ENCODE data around the gene GNA12. TPM values are rescaled to one million over a fixed set of nuclear protein-coding genes. Genes with fewer than 3 reads are reported as not detected.
A peak's percentile ranks its signal among the peaks of the same experiment; 100 is the strongest.
"Not testable (repeated sequence)": the region's sequence is repeated elsewhere in the genome, so short reads cannot be mapped to it uniquely, and the experiment has no call there.

Gene GNA12
- total RNA-seq, 1 donor from 2014 or later: 54.6 TPM

DNA sequence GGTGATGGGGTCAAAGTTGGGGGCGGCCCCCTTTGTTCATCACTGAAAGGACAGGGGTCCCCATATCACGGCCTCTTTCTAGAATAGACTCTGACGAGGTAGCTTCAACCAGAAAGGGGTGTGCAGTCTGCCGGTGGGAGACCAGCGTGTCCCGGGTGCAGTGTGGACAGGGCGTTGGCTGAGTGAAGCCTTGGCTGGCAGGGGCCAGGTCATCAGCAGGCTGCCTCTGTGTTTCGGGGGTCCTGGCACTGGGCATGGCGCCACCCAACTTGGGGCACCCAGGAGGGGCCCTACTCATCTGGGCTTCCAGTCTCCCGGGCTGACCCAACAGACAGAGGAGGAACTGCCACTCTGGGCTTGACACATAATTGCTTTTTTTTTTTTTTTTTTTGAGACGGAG, 159.6 kb downstream of the GNA12 start:
- POLR2A ChIA-PET: interaction anchor here (0.6 to 1.6 kb wide), 2 partner anchors 25 to 231 kb away, joined by 4 to 5 read pairs; no protein-coding TSS in a partner anchor
- intact Hi-C loops (cut with micrococcal nuclease): no loop called here
- Mint-ChIP-seq H3K9me3 (no peaks in the 10 kb centered on the region), H3K4me3 (no peak overlapping the region), H3K36me3 (ENCODE audit: low read depth) (no peaks in the 10 kb centered on the region), H3K27me3 (peaks cover 19% of the 10 kb centered on the region), H3K27ac (no peak overlapping the region), H3K4me1 (peaks cover 8% of the 10 kb centered on the region)
- TF ChIP-seq, protein P1, sequence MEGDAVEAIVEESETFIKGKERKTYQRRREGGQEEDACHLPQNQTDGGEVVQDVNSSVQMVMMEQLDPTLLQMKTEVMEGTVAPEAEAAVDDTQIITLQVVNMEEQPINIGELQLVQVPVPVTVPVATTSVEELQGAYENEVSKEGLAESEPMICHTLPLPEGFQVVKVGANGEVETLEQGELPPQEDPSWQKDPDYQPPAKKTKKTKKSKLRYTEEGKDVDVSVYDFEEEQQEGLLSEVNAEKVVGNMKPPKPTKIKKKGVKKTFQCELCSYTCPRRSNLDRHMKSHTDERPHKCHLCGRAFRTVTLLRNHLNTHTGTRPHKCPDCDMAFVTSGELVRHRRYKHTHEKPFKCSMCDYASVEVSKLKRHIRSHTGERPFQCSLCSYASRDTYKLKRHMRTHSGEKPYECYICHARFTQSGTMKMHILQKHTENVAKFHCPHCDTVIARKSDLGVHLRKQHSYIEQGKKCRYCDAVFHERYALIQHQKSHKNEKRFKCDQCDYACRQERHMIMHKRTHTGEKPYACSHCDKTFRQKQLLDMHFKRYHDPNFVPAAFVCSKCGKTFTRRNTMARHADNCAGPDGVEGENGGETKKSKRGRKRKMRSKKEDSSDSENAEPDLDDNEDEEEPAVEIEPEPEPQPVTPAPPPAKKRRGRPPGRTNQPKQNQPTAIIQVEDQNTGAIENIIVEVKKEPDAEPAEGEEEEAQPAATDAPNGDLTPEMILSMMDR (IDR thresholded peaks at IDR 0.05): no peak
- DNase-seq: no peak
- no peak for ATAC-seq (ENCODE audit: low read depth)
- CTCF ChIA-PET: no interaction called here

DNA sequence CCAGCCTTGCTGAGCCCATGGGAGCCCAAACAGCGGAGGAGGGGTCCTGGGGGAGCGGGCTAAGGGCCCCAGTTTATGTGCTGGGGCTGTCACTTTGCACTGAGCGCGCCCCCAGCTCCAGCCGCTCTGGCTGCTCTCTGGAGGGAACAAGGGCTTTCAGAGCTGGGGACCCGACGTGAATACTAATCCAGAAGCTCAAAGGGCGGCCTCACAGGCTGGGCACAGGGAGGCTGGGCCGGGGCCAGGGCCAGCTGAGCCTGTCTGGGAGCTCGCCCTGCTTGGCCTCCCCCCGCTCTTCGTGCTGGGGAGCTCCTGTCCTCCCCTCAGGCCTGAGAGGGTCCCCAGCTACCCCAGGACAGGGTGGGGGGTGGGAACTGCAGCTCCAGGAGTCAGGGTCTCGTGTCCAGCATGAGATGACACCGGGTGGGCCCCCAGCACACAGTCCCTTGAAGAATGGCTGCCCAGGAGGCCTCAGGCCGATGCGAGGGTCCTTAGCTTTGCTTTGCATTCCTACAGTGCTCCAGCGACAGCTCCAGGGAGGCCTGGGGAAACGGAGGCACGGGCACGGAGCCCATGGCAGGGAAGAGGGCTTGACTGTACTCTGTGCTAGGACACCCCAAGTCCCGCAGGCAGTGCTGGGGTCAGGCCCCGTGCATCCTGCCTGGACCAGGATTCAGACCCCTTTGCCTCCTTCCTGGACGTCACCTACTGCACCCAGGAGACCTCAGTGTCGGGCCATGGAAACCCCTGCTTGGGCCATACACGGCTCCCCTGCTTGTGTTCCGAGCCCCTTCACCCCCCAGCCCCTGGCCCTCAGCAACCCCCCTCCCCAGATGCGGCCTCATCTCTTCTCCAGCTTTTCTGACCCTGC, 161.9 kb downstream of the GNA12 start:
- no peak overlapping the region for H3K27ac Mint-ChIP-seq
- H3K4me3 Mint-ChIP-seq: no peak overlapping the region
- no peak for DNase-seq
- no peak for ATAC-seq (ENCODE audit: low read depth)
- no peaks in the 10 kb centered on the region for H3K4me1 Mint-ChIP-seq
- H3K9me3 Mint-ChIP-seq: no peaks in the 10 kb centered on the region
- H3K36me3 Mint-ChIP-seq (ENCODE audit: low read depth): no peaks in the 10 kb centered on the region
- TF ChIP-seq, protein P1 (IDR thresholded peaks at IDR 0.05): no peak
- POLR2A ChIA-PET: interaction anchor here (0.5 to 2.1 kb wide), 4 partner anchors 27 to 283 kb away, joined by 3 to 14 read pairs (median 4); no protein-coding TSS in a partner anchor
- intact Hi-C loops (cut with micrococcal nuclease): loop anchor here (1.0 kb wide), 3 partner anchors 114 to 231 kb away; no protein-coding TSS in a partner anchor
- peaks cover 8% of the 10 kb centered on the region for H3K27me3 Mint-ChIP-seq
- CTCF ChIA-PET: interaction anchor here (1.5 to 4.7 kb wide), 5 partner anchors 27 to 231 kb away, joined by 4 to 31 read pairs (median 9); no protein-coding TSS in a partner anchor

- peaks cover 2% of the 10 kb centered on the region for H3K27me3 Mint-ChIP-seq
- DNase-seq: peak; percentile 55
- intact Hi-C loops (cut with micrococcal nuclease): loop anchor here (1.0 kb wide), 3 partner anchors 113 to 230 kb away; no protein-coding TSS in a partner anchor
- H3K27ac Mint-ChIP-seq: no peak overlapping the region
- TF ChIP-seq, protein P1 (IDR thresholded peaks at IDR 0.05): no peak
- H3K4me1 Mint-ChIP-seq: no peaks in the 10 kb centered on the region
- H3K4me3 Mint-ChIP-seq: no peak overlapping the region
- ChIA-PET POLR2A (interaction anchor here (1.1 to 2.1 kb wide), 2 partner anchors 29 to 229 kb away, joined by 5 to 14 read pairs; no protein-coding TSS in a partner anchor), CTCF (interaction anchor here (0.7 to 4.7 kb wide), 12 partner anchors 9 to 230 kb away, joined by 3 to 31 read pairs (median 6); partner anchors contain the start of gene IQCE)
- H3K36me3 Mint-ChIP-seq (ENCODE audit: low read depth): no peaks in the 10 kb centered on the region
- H3K9me3 Mint-ChIP-seq: no peaks in the 10 kb centered on the region
- ATAC-seq (ENCODE audit: low read depth): peak; percentile 73
Observed at GRCh38 chr7:2680792-2681490, 163.2 kb downstream of the GNA12 start.

GRCh38 chr7:2680256-2680655, 163.9 kb downstream of the GNA12 start:
- intact Hi-C loops (cut with micrococcal nuclease): no loop called here
- CTCF ChIA-PET: interaction anchor here (0.8 to 4.7 kb wide), 7 partner anchors 9 to 229 kb away, joined by 3 to 31 read pairs (median 6); partner anchors contain the start of gene IQCE

GRCh38 chr7:2679135-2680127, 164.7 kb downstream of the GNA12 start:
- H3K4me1 Mint-ChIP-seq; H3K27me3 Mint-ChIP-seq; DNase-seq; ATAC-seq (ENCODE audit: low read depth); H3K36me3 Mint-ChIP-seq (ENCODE audit: low read depth); H3K4me3 Mint-ChIP-seq; H3K9me3 Mint-ChIP-seq; intact Hi-C loops (cut with micrococcal nuclease): not testable (repeated sequence)
- POLR2A ChIA-PET: interaction anchor here (0.6 to 1.0 kb wide), 2 partner anchors 12 to 30 kb away, joined by 3 to 7 read pairs; no protein-coding TSS in a partner anchor
- peak overlapping the region; percentile 32 for H3K27ac Mint-ChIP-seq
- CTCF ChIA-PET: interaction anchor here (0.8 to 4.7 kb wide), 3 partner anchors 8 to 228 kb away, joined by 5 to 31 read pairs (median 5); no protein-coding TSS in a partner anchor

More at GRCh38 chr7:2680256-2680655, 163.9 kb downstream of the GNA12 start:
- no peaks in the 10 kb centered on the region for H3K36me3 Mint-ChIP-seq (ENCODE audit: low read depth)
- no peaks in the 10 kb centered on the region for H3K9me3 Mint-ChIP-seq
- H3K27ac Mint-ChIP-seq: no peak overlapping the region
- ATAC-seq (ENCODE audit: low read depth) (no peak), DNase-seq (no peak)
- H3K27me3 Mint-ChIP-seq: no peaks in the 10 kb centered on the region
- POLR2A ChIA-PET: interaction anchor here (0.6 to 2.1 kb wide), 3 partner anchors 12 to 228 kb away, joined by 5 to 14 read pairs (median 7); no protein-coding TSS in a partner anchor
- H3K4me1 Mint-ChIP-seq: no peaks in the 10 kb centered on the region
- TF ChIP-seq, protein P1 (IDR thresholded peaks at IDR 0.05): no peak
- H3K4me3 Mint-ChIP-seq: no peak overlapping the region

DNA sequence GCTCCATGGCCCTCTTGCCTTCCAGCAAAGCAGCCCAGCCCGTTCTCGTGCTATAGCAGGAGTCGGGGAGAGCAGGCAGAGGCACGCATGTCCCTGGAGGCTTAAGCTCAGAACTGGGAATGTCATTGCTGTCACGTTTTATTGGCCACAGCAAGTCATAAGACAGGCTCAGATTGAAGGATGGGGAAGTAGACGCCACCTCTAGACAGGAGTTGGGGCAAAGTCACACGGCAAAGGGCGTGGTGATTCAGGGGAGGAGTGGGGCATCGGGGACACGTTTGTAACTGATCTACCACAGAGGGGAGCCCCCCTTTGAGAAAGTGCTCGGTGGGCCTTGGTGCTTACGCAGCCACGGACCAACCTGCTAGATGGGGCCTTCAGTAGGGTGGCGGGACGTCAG, 165.7 kb downstream of the GNA12 start:
- DNase-seq; H3K4me3 Mint-ChIP-seq; H3K36me3 Mint-ChIP-seq (ENCODE audit: low read depth); H3K9me3 Mint-ChIP-seq; H3K4me1 Mint-ChIP-seq; H3K27ac Mint-ChIP-seq; ATAC-seq (ENCODE audit: low read depth); CTCF ChIA-PET; H3K27me3 Mint-ChIP-seq; POLR2A ChIA-PET; intact Hi-C loops (cut with micrococcal nuclease): not testable (repeated sequence)

All from activated B cell treated with CpG ODN at 0.5 μM for 24 hours (primary cell).